NCI-H524 treated with DMSO at 0.1 percent for 48 hours (cell line): ENCODE data around the gene ALS2CL.

Experiments used
- DNase-seq: peaks from one replicate; lab custom pipeline; 2025; lab: John Stamatoyannopoulos, UW

ALS2CL gene

GRCh38 chr3:46664971-46665762 is 28.3 kb downstream of the ALS2CL start:
- no peak for DNase-seq

- no peak for DNase-seq
These were observed 29.1 kb downstream of the ALS2CL start for GRCh38 chr3:46664188-46664970.

- DNase-seq: peak; percentile 43
These were observed 29.8 kb downstream of the ALS2CL start for GRCh38 chr3:46663591-46664135.

- DNase-seq: no peak
These were observed 30.5 kb downstream of the ALS2CL start for GRCh38 chr3:46662771-46663551.

GRCh38 chr3:46661776-46662766 is 31.4 kb downstream of the ALS2CL start:
- DNase-seq: no peak

GRCh38 chr3:46660543-46661523 is 32.6 kb downstream of the ALS2CL start:
- no peak for DNase-seq

GRCh38 chr3:46660003-46660402 is 33.5 kb downstream of the ALS2CL start:
- no peak for DNase-seq

- no peak for DNase-seq
These were observed 34.2 kb downstream of the ALS2CL start for GRCh38 chr3:46659285-46659684.

GRCh38 chr3:46656778-46657556 is 36.5 kb downstream of the ALS2CL start:
- DNase-seq: peak; percentile 24

- no peak for DNase-seq
These were observed 38.2 kb downstream of the ALS2CL start for GRCh38 chr3:46655271-46655670.

GRCh38 chr3:46651084-46651483 is 42.4 kb downstream of the ALS2CL start:
- no peak for DNase-seq

GRCh38 chr3:46649436-46649835 is 44.0 kb downstream of the ALS2CL start:
- no peak for DNase-seq

- no peak for DNase-seq
These were observed 45.4 kb downstream of the ALS2CL start for GRCh38 chr3:46648096-46648495.

GRCh38 chr3:46646700-46647099 is 46.8 kb downstream of the ALS2CL start:
- no peak for DNase-seq

- no peak for DNase-seq
These were observed 49.8 kb downstream of the ALS2CL start for GRCh38 chr3:46643701-46644100.

- no peak for DNase-seq
These were observed 50.5 kb downstream of the ALS2CL start for GRCh38 chr3:46642971-46643370.

GRCh38 chr3:46640927-46641326 is 52.6 kb downstream of the ALS2CL start:
- no peak for DNase-seq

GRCh38 chr3:46639221-46639620 is 54.3 kb downstream of the ALS2CL start:
- no peak for DNase-seq

GRCh38 chr3:46634856-46635255 is 58.6 kb downstream of the ALS2CL start:
- no peak for DNase-seq
